C4-2B (cell line): ENCODE data around the gene S100A5.

Experiments
- CTCF ChIP-seq: fragments of 450-650 bp; conservative IDR thresholded peaks from 2 replicates; pipeline ENCODE4 v1.5.1; 2017; ENCODE audit warnings: mild to moderate bottlenecking
- ZFX ChIP-seq: fragments of 450-650 bp; IDR thresholded peaks from 2 replicates; pipeline ENCODE4 v1.6.1; 2017

- TF ChIP-seq CTCF: no peak
- no peak for TF ChIP-seq ZFX
Measured at GRCh38 chr1:153546371-153546770, 5.6 kb upstream of the S100A5 start.
